ENCODE measurements around the gene PAX4. TPM values are rescaled to one million over a fixed set of nuclear protein-coding genes. Genes with fewer than 3 reads are reported as not detected.

The PAX4 gene
- total and polyA plus RNA-seq, 9 of the 15 experiments (the other 6 are each of a cell fraction or from before 2014, with no cell fraction given), result not detected

- TF ChIP-seq CUX1 (CRISPR knock-in tag; IDR thresholded peaks at IDR 0.05) (no peak), RBM15 (IDR thresholded peaks at IDR 0.05; ENCODE audit: insufficient read depth, low read length) (no peak), HNRNPH1 (optimal IDR thresholded peaks at IDR 0.05; ENCODE audit: low read depth, low read length) (no peak), GATAD2A (IDR thresholded peaks at IDR 0.05) (no peak), ZBTB26 (CRISPR knock-in tag; IDR thresholded peaks at IDR 0.05) (peak; percentile 77; the same call in 1 of the 2 replicates), TBP (optimal IDR thresholded peaks at IDR 0.05; ENCODE audit: low read depth, low read length) (peak; percentile 63), ZNF316 (IDR thresholded peaks at IDR 0.05) (no peak), SNIP1 (IDR thresholded peaks at IDR 0.05; ENCODE audit: low read depth) (no peak), ZBTB7A (IDR thresholded peaks at IDR 0.05; ENCODE audit: borderline replicate concordance, control insufficient read depth, low read depth, low read length) (peak; percentile 71; the same call in 1 of the 2 replicates), ARHGAP35 (IDR thresholded peaks at IDR 0.05; ENCODE audit: partially characterized antibody) (no peak), FOXK1 (CRISPR knock-in tag; IDR thresholded peaks at IDR 0.05; ENCODE audit: borderline replicate concordance) (peak; percentile 91), DLX4 (CRISPR knock-in tag; IDR thresholded peaks at IDR 0.05) (no peak), CREB1 (IDR thresholded peaks at IDR 0.05) (peak; percentile 97), CREB1 (CRISPR knock-in tag; IDR thresholded peaks at IDR 0.05) (peak; percentile 96), ZBTB34 (CRISPR knock-in tag; IDR thresholded peaks at IDR 0.05) (no peak)
Observed at GRCh38 chr7:127585044-127585953, 32.6 kb downstream of the PAX4 start, which contains the start of gene GCC1 (continued).

Data from K562 (cell line).